AG09309 (cell line): Measurements from ENCODE around the gene ESRRG.

Experiments
- DNase-seq: peaks from one replicate; pipeline ENCODE4 v3.0.0-alpha.2; 2010; ENCODE audit warnings: low read depth
- H3K4me3 ChIP-seq: 2 replicates; pipeline ENCODE4 v1.5.1; 2011; ENCODE audit warnings: mild to moderate bottlenecking, low read depth, low read length, moderate library complexity; ENCODE audit not compliant: control insufficient read depth
- CTCF ChIP-seq: IDR thresholded peaks from 2 replicates; pipeline ENCODE4 v1.5.1; 2011; ENCODE audit warnings: mild to moderate bottlenecking, low read depth, low read length, inconsistent platforms; ENCODE audit not compliant: insufficient read depth, control insufficient read depth; ENCODE audit errors: missing control alignments

The ESRRG gene

DNA sequence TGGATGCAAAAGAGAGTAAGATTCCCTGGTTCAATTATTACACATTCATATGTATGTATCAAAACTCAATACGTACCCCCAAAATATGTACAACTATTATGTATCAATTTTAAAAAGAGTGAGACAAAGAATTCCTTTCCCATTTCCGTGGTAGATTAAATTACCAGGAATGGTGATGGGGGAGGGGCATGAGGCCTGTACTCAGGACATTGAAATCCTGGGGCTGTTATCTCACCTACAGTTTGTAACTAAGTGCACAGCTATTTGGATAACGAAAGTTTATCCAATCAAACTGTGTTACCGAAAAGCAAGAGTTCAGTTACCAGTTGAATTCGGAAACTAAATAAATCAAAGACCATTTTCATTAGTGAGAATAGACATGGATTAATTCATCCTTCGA lies 8.3 kb upstream of the ESRRG start:
- no peak overlapping the region for H3K4me3 ChIP-seq
- no peak for DNase-seq
- no peak for TF ChIP-seq CTCF

GRCh38 chr1:216726435-216726834 lies 3.2 kb upstream of the ESRRG start:
- no peak overlapping the region for H3K4me3 ChIP-seq
- DNase-seq: no peak
- TF ChIP-seq CTCF: no peak

DNA sequence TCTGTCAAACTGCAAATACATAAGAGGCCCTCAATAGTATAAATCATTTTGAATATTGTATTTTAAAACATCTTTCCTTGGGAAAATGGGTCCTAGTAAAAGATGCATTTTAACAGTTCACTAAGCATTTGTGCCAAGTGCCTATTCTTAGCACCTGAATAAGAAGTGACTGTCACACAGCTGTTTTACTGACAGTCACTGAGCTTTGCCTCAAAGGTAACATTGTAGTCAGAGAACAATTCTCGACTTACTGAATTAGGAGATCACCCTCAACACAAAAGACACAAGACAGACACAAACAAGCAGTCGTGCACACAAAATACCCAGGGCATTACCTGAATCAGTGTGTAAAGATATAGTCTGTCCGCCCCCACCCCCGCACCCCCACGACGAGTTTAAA lies 408 bp downstream of the ESRRG start:
- no peak overlapping the region for H3K4me3 ChIP-seq
- DNase-seq: no peak

DNA sequence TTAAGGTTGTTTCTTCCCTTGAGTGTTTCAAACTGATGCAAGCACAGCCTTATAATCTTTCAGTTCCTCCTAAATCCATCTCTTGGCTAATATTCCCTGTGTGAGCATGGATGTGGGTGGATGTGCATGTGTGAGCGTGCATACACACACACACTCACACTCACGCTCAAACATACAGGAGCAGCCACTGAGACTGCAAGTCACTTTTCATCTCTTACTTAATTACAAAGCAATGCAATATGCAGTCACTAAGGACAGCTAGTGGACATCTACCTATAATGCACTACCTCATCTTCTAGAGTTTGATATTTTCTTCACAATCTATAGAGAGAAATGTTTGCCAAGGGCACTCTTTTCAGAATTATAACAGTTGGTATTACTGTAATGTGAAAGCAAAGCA lies 1.4 kb downstream of the ESRRG start:
- no peak overlapping the region for H3K4me3 ChIP-seq
- DNase-seq: no peak
- no peak for TF ChIP-seq CTCF

More for the DNA sequence above, 408 bp downstream of the ESRRG start:
- no peak for TF ChIP-seq CTCF

DNA sequence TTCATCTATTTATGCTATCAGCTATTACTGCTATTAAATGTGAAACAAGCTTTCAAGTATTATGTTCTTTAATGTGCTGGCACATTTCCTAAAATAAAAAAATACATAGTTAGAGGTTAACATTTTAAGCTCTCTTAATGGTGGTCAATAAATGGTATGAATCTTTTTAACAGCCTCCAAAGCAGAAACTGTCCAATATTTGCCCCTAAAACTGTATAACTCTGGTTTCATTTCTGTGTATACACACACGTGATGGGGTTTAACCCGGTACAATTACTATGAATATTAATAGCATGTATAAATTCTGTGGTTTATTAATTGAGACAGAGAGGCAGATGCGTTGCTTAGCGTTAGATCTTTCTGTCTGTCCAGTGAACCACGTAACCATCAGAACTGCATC lies 2.2 kb downstream of the ESRRG start:
- H3K4me3 ChIP-seq: no peak overlapping the region
- TF ChIP-seq CTCF: no peak
- no peak for DNase-seq

- H3K4me3 ChIP-seq: no peak overlapping the region
- TF ChIP-seq CTCF: no peak
- DNase-seq: no peak
These were observed 11.5 kb downstream of the ESRRG start for GRCh38 chr1:216711712-216712111.
